Heart right ventricle (tissue), 16 donors: ENCODE data around the gene PDZRN4. TPM values are rescaled to one million over a fixed set of nuclear protein-coding genes. Genes with fewer than 3 reads are reported as not detected.
"Not testable (repeated sequence)": the region's sequence is repeated elsewhere in the genome, so short reads cannot be mapped to it uniquely, and the experiment has no call there.

ENCODE experiments used
- ATAC-seq, 8 donors: fragments of 200-7000 bp; cut with Tn5 transposase; one replicate each; pipeline ENCODE4 v1.9.1; 2020; ENCODE audit warnings: mild to moderate bottlenecking in 8 of 8, moderate library complexity in 8 of 8, moderate number of reproducible peaks in 1 of 8
- DNase-seq, 2 donors: peaks; one replicate each; pipeline ENCODE4 v3.0.0-alpha.2; 2020
- H3K27ac ChIP-seq, 10 donors: fragments of 200-600 bp; sonication (generic) in 2 of 10; one replicate each; pipeline versions ENCODE4 v1.5.0 to v1.8.0; 2020 to 2022; ENCODE audit warnings: mild to moderate bottlenecking in 3 of 10
- H3K27me3 ChIP-seq, 7 donors: fragments of 200-600 bp; one replicate each; pipeline ENCODE4 v1.8.0; 2021 to 2022; ENCODE audit warnings: mild to moderate bottlenecking in 2 of 7
- H3K36me3 ChIP-seq, 9 donors: fragments of 200-600 bp; sonication (generic) in 1 of 9; one replicate each; pipeline versions ENCODE4 v1.5.0 to v1.8.0; 2020 to 2022; ENCODE audit warnings: mild to moderate bottlenecking in 2 of 9
- H3K4me1 ChIP-seq, 9 donors: fragments of 200-600 bp; sonication (generic) in 1 of 9; one replicate each; pipeline versions ENCODE4 v1.5.0 to v1.8.0; 2020 to 2022; ENCODE audit warnings: mild to moderate bottlenecking in 4 of 9
- H3K4me3 ChIP-seq, 10 donors: fragments of 200-600 bp; sonication (generic) in 2 of 10; one replicate each; pipeline versions ENCODE4 v1.5.0 to v1.8.0; 2020 to 2022; ENCODE audit warnings: mild to moderate bottlenecking in 7 of 10, moderate library complexity in 2 of 10
- H3K9me3 ChIP-seq, 11 donors: fragments of 200-600 bp in 10 of 11; sonication (generic) in 2 of 11; one replicate each; pipeline versions ENCODE4 v1.5.0 to v1.8.0; 2013 to 2022; ENCODE audit warnings: mild to moderate bottlenecking in 2 of 11, control low read depth in 1 of 11, moderate library complexity in 1 of 11
- CTCF ChIP-seq, 9 donors: fragments of 200-600 bp; sonication (generic) in 2 of 9; IDR thresholded peaks; one replicate each; pipeline versions ENCODE4 v1.5.0 to v1.8.0; 2021 to 2022; ENCODE audit warnings: antibody characterized with exemption in 9 of 9, mild to moderate bottlenecking in 5 of 9, moderate library complexity in 1 of 9
- WGBS, 2 donors: extraction: QIAGEN DNeasy Blood & Tissue Kit; methylation state at CpG; one replicate each; pipeline ENCODE4 v1.1.7; 2013; ENCODE audit warnings: inconsistent platforms in 1 of 2; 5-methylcytosine and 5-hydroxymethylcytosine counted together
- intact Hi-C, 10 donors: fragments of 100-400 bp; cut with DNase I; formaldehyde crosslinking; loops; one replicate each; pipeline versions ENCODE4 v1.11.1 to v1.14.2; 2022
- polyA plus RNA-seq, 2 donors: library from polyadenylated mRNA; stranded (reverse); fragments of 200-250 nt; gene quantifications; one replicate each; pipeline ENCODE4 v1.2.3, GENCODE V29; 2013
- total RNA-seq, 10 donors: library from RNA; stranded (reverse); fragmentation: NEBNext Ultra II Directional in 3 of 10; extraction: Animal tissue kit (Norgen Biotek cat#: 25700) in 3 of 10; gene quantifications; one replicate each; pipeline versions ENCODE4 v1.2.1 to v1.2.4, GENCODE V29; 2021 to 2023
- donor health status: Arrhythmogenic right ventricular cardiomyopathy.
- donor health status: ischemic (EF 13 %, LVEDD 7.1; RV severe dilation, severe dysfunction).
- donor health status: healthy with polysubstance abuse.
- donor health status: DM: no; HTN: yes; CAD: no.
- donor health status: DM: no; HTN: no; CAD: no.
- donor health status: ischemic (EF 25% LVEDD 6.9; RV normal size, moderate dysfunction).
- donor health status: ischemic (EF 25% LVEDD 5.7; RV mildly dilated, moderate dysfunction).
- donor health status: healthy.
- donor health status: DM: yes; HTN: yes; CAD: no.
- donor health status: Ischemic cardiomyopathy.
- donor health status: ischemic (EF 35%, LVEDD 5.7; RV mildly dilated, moderate dysfunction).
- donor health status: nonischemic (EF 11% LVEDD 7.7; RV severe dilation, severe dysfunction).
- donor health status: DM: yes; HTN: yes; CAD: no.
- donor health status: PGD.
- donor health status: ischemic (EF 29% LVEDD 5.4; RV normal size, mild dysfunction).
- donor health status: nonischemic (EF 23%, LVEDD 6.1; RV moderate dilation, normal function).

Gene PDZRN4
- total and polyA plus RNA-seq, 12 donors = 0.04 to 0.28 (median 0.15) TPM; not detected in 5

- Histone ChIP-seq H3K36me3 (no peaks in the 10 kb centered on the region), H3K4me1 (peaks cover 0 to 19% (median 11%) of the 10 kb centered on the region in 9 donors), H3K9me3 (no peaks in the 10 kb centered on the region), H3K27ac (no peak overlapping the region), H3K27me3 (peaks cover 0 to 83% (median 52%) of the 10 kb centered on the region in 7 donors), H3K4me3 (peak overlapping the region in 4 of 10 donors; percentile 36 to 42 (median 38))
- intact Hi-C loops = no loop called here
- no peak for ATAC-seq
- TF ChIP-seq CTCF (IDR thresholded peaks at IDR 0.05) = peak in 6 of 9 donors; percentile 17 to 52 (median 30)
- 21 to 24% methylated on average over 5 of the region's 5 CpGs for WGBS, 2 donors
- no peak for DNase-seq
Measured at GRCh38 chr12:41190338-41190737, 2.2 kb downstream of the PDZRN4 start.

GRCh38 chr12:41191549-41191948 is 3.4 kb downstream of the PDZRN4 start:
- H3K36me3 ChIP-seq, H3K9me3 ChIP-seq, DNase-seq, H3K4me3 ChIP-seq, H3K27ac ChIP-seq, ATAC-seq, intact Hi-C loops: not testable (repeated sequence)
- Histone ChIP-seq H3K4me1 (peaks cover 0 to 19% (median 11%) of the 10 kb centered on the region in 9 donors), H3K27me3 (peaks cover 0 to 71% (median 50%) of the 10 kb centered on the region in 7 donors)
- WGBS, 2 donors = 89 to 90% methylated on average over 3 of the region's 3 CpGs

- intact Hi-C loops = no loop called here
- H3K27me3 ChIP-seq = peaks cover 0 to 53% (median 32%) of the 10 kb centered on the region in 7 donors
- H3K27ac ChIP-seq = no peak overlapping the region
- H3K4me1 ChIP-seq = peaks cover 0 to 14% (median 6%) of the 10 kb centered on the region in 9 donors
- TF ChIP-seq CTCF (IDR thresholded peaks at IDR 0.05) = no peak
- ATAC-seq (no peak), DNase-seq (no peak)
- no peaks in the 10 kb centered on the region for H3K9me3 ChIP-seq
- WGBS, 2 donors = 75 to 79% methylated on average over 1 of the region's 1 CpG
- H3K36me3 ChIP-seq = no peaks in the 10 kb centered on the region
- H3K4me3 ChIP-seq = no peak overlapping the region
Measured at GRCh38 chr12:41193311-41193710, 5.2 kb downstream of the PDZRN4 start.

- Histone ChIP-seq H3K4me1 (peaks cover 0 to 3% (median 0%) of the 10 kb centered on the region in 9 donors), H3K4me3 (no peak overlapping the region), H3K9me3 (no peaks in the 10 kb centered on the region), H3K36me3 (no peaks in the 10 kb centered on the region), H3K27ac (no peak overlapping the region), H3K27me3 (no peaks in the 10 kb centered on the region)
- 54 to 57% methylated on average over 2 of the region's 2 CpGs for WGBS, 2 donors
- TF ChIP-seq CTCF (IDR thresholded peaks at IDR 0.05) = no peak
- DNase-seq = no peak
- intact Hi-C loops = no loop called here
- ATAC-seq = no peak
Measured at GRCh38 chr12:41202051-41202450, 13.9 kb downstream of the PDZRN4 start.

- DNase-seq (no peak), ATAC-seq (peak in 5 of 8 donors; percentile 34 to 72 (median 56))
- H3K4me3 ChIP-seq = peak overlapping the region in 5 of 10 donors; percentile 2 to 37 (median 21)
- no peaks in the 10 kb centered on the region for H3K36me3 ChIP-seq
- no peaks in the 10 kb centered on the region for H3K27me3 ChIP-seq
- H3K27ac ChIP-seq = peak overlapping the region in 3 of 10 donors; percentile 29 to 49 (median 32)
- 41 to 56% methylated on average over 4 of the region's 4 CpGs for WGBS, 2 donors
- no peaks in the 10 kb centered on the region for H3K9me3 ChIP-seq
- intact Hi-C loops = no loop called here
- TF ChIP-seq CTCF (IDR thresholded peaks at IDR 0.05) = no peak
- peaks cover 0 to 3% (median 0%) of the 10 kb centered on the region in 9 donors for H3K4me1 ChIP-seq
Measured at GRCh38 chr12:41205070-41205709, 17.1 kb downstream of the PDZRN4 start.
